ENCODE results near the gene FOXP2. TPM values are rescaled to one million over a fixed set of nuclear protein-coding genes. Genes with fewer than 3 reads are reported as not detected.

FOXP2 gene
- total and polyA plus RNA-seq, 2 donors (not counting 3 experiments of a cell fraction or from before 2014, with no cell fraction given), result 0.37 to 2.7 TPM

- Histone ChIP-seq H3K9me1 (replicated peaks; ENCODE audit: control insufficient read depth, extremely low read depth, insufficient read depth, low read length) (no peaks in the 10 kb centered on the region), H3K4me3 (replicated peaks in 1 of 3; ENCODE audit: insufficient read depth in 1 of 3, low read depth in 1 of 3, low read length in 3 of 3) (no peak overlapping the region), H4K20me1 (replicated peaks; ENCODE audit: control insufficient read depth, extremely low read depth, insufficient read depth, low read length) (no peaks in the 10 kb centered on the region), H3K36me3 (ENCODE audit: control insufficient read depth in 2 of 2, extremely low read depth in 1 of 2, insufficient read depth in 2 of 2, low read length in 2 of 2) (no peaks in the 10 kb centered on the region), H3K4me1 (ENCODE audit: control insufficient read depth, extremely low read depth, insufficient read depth, low read length) (no peaks in the 10 kb centered on the region), H3K27me3 (ENCODE audit: control insufficient read depth in 2 of 2, insufficient read depth in 2 of 2, low read length in 2 of 2) (no peaks in the 10 kb centered on the region), H3K9ac (replicated peaks; ENCODE audit: extremely low read depth, insufficient read depth, low read length) (no peak overlapping the region), H3K4me2 (ENCODE audit: insufficient read depth, low read length) (no peak overlapping the region), H3K79me2 (ENCODE audit: control insufficient read depth, insufficient read depth, low read length) (no peaks in the 10 kb centered on the region), H3K27ac (ENCODE audit: insufficient read depth, low read depth, low read length) (no peak overlapping the region), H3K9me3 (replicated peaks; ENCODE audit: control insufficient read depth, insufficient read depth, low read length) (no peaks in the 10 kb centered on the region), H2AFZ (ENCODE audit: low read depth, low read length) (no peak overlapping the region)
- DNase-seq (ENCODE audit: low read depth, low spot score), result no peak
- intact Hi-C loops (cut with micrococcal nuclease) (no loop called here), dilution Hi-C loops (cut with MboI; ENCODE audit: extremely low pct_ligation_motif_present, low sequenced_read_pairs) (no loop called here)
- POLR2A ChIA-PET, result no interaction called here
- CTCF ChIA-PET, result no interaction called here
- no peak for FAIRE-seq
- no TSS peak for BruUV-seq (replicated peaks)
- TF ChIP-seq EZH2 (IDR thresholded peaks at IDR 0.05; ENCODE audit: borderline replicate concordance, low read depth, low read length, severe bottlenecking) (no peak), POLR2AphosphoS5 (IDR thresholded peaks at IDR 0.05; ENCODE audit: insufficient read depth, low read depth, low read length) (no peak), MAX (IDR thresholded peaks at IDR 0.05; ENCODE audit: insufficient read depth, insufficient read length) (no peak), CTCF (IDR thresholded peaks at IDR 0.05; ENCODE audit: extremely low read depth in 1 of 2, insufficient read depth in 1 of 2, low read depth in 1 of 2, low read length in 2 of 2) (no peak), FOS (IDR thresholded peaks at IDR 0.05; ENCODE audit: borderline replicate concordance, insufficient read depth, low read length) (no peak), MYC (IDR thresholded peaks at IDR 0.05; ENCODE audit: low read depth, low read length) (no peak), JUN (IDR thresholded peaks at IDR 0.05; ENCODE audit: borderline replicate concordance, insufficient read depth, insufficient read length, low read depth) (no peak), GATA2 (IDR thresholded peaks at IDR 0.05; ENCODE audit: insufficient read depth, insufficient read length, low read depth, low read length) (no peak), POLR2A (IDR thresholded peaks at IDR 0.05; ENCODE audit: low read depth, low read length) (no peak)
These were observed 308.7 kb downstream of the FOXP2 start for GRCh38 chr7:114723308-114723707.

Data from endothelial cell of umbilical vein (primary cell).